ENCODE results near the gene TMBIM1.

Gene TMBIM1

DNA sequence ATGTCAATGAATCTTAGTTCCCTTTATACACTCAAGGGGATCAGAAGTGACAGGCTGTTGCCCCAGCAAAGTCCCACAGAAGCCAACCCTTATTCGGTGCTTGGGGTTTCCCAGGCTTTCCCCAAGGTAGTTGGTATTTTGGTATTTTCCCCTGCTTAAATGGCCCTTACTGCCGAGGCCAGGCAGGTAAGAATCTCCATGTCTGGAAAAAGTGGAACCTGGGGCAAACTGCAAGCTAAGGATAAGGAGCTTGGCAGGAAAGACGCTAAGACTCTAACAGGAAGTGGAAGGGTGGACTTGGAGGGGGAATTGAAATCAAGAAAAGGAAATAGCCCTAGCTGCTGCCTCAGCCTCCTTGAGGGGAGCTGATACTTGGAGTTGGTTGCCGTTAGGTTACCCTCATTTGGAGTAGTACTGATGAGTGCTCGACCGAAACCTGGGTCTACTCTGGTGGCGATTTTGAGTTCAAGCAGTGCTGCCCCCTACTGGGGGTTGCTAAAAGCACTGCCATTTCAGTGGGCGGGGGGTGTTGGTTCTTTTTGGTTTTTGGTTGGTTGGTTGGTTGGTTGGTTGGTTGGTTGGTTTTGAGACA, 34.8 kb downstream of the TMBIM1 start:
- peak; percentile 36 to 40 for DNase-seq (ENCODE audit: low read depth in 2 of 2)

DNA sequence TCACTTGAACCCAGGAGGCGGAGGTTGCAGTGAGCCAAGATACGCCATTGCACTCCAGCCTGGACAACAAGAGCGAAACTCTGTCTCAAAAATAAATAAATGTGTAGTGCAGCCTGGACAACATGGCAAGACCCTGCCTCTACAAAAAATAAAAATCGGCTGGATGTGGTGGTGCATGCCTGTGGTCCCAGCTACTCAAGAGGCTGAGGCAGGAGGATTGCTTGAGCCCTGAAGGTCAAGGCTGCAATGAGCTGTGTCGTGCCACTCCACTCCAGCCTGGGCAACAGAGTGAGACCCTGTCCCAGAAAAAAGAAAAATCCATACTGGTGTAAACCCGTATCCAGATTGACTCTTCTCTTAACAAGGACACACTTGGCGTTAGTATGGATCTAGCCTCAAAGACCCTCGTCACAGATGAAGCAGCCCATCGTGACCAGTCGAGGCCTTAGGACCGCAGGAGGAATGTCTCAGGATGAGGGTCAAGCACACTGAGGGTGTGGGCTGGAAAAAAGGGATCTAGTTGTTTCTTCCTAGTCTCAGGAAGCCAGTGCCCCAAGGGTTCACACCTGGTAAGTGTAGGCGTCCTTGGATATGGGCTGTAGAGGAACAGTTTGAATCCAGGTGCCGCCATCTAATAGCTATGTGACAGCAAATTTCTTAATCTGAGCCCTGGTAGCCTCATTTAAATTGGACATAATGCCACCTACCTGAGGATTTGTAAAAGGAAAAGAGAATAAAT, 35.5 kb downstream of the TMBIM1 start:
- DNase-seq (ENCODE audit: low read depth in 2 of 2): no peak

DNA sequence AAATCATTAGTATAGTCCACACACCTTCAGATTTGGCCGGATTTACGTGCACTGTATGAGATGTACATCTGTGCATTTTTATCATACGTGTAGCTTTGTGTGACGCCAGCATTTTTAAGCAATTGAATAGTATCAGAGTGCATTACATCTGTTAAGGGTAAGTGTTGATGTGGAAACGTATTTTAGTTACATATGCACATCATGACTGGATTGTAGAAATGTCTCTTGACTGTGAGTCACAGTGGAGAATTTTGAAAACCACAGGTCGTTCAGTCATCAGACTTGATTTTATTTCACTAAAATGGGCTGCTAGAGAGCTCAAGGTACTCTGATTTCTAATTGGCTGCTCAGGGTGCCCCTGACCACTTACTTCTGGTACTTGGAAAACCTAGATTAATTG, 36.9 kb downstream of the TMBIM1 start:
- no peak for DNase-seq (ENCODE audit: low read depth in 2 of 2)

DNA sequence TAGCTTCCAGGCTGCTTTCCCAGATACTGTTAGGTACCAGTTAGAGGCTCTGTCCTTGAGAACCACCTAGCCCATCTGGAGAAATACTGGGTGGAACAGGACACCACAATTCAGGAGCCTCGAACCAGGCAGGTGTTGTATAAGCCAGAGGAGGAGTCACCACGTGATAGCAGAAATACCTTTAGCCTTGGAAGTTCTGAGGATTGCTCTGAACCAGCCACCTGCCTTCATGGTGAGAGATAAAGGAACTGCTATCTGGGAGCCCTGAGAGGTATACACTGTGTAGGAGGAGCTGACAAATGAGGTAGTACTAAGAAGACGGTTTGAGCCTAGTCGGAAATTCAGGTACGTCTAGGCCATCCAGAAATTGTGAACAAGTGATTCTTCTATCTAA, 39.1 kb downstream of the TMBIM1 start:
- DNase-seq (ENCODE audit: low read depth in 2 of 2): no peak

DNA sequence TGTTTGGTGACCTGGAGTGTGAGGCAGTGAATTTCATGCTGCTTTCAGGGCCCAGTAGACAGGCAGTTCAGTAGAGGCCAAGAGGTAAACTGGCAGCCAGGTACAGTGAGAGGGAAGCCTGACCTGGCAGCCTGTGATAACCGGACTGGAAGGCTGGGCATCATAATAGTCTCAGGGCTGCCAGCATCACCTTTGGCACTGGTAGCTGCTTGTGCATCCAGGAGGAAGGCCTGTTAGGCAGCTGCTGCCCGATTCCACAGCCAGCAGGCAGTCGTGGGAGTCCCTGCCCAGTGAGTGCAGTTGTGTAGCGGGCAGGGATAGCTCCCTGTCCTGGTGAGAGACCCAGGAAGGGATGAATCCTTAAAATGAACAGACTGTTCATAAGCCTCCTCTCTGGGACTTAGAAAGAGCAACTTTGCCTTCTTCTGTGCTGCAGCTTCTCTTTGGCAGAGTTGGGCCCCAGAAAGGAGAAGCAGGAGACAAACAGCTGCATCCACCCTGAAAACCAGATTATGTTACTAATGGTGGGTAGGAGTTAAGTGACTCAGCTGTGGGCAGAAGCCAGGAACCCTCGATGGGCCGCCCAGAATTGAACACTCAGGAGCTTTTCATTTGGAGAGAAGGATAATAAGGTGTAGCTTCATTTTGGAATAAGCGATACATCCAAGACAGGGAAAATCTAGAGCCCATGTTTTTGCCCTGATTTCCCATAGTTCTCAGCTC, 39.6 kb downstream of the TMBIM1 start:
- no peak for DNase-seq (ENCODE audit: low read depth in 2 of 2)

DNA sequence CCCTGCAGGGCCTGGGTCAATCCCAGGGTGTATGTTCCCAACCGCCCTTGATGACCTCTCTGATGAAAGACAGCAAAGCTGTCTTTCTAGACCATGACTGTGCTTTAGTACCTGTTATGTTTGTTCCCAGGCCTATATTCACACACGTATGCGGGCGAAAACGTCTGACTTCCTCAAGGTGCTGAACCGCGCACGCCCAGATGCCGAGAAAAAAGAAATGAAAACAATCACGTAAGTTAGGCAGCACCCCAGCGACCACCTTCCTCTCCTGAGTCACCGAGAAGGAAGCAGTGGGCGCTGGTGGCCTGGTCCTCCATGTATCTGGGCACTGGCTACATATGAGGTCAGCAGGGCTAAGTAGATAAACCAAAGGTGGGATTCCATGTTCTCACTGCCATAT, 42.6 kb downstream of the TMBIM1 start:
- no peak for DNase-seq (ENCODE audit: low read depth in 2 of 2)

DNA sequence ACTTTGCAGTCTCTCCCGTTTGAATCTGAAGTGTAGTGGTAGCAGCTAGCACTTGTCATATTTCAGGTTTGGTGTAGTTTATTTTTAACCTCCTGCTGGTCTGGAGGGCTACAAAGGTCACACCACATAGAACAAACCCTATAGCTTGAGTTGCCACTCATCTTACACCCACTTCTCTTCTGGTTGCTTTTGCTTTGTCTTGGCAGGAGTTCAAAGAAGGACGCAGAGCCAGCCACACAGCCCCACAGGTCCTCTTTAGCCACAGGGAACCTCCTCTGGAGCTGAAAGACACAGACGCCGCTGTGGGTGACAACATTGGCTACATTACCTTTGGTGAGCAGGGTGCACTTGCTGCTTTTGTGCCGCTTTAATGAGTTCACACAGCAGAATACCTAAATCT, 47.1 kb downstream of the TMBIM1 start:
- no peak for DNase-seq (ENCODE audit: low read depth in 2 of 2)

DNA sequence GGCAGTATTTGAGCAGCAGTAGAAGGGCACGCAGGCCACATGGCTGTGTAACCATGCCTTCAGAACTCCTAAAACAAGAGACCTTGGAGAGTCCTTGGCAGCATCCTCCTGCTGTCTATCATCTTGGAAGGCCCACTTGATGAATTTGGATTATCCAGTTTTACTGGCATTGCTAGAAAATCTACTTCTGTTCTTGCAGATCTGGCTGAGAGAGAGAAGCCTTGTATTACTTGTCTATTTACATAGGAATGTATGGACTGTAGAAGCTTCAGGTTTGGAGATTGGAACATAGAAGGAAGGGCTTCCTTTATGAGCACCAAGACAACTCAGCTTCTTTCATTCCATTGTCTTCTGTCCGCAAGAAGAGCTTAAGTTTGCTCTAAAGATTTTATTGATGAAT, 47.6 kb downstream of the TMBIM1 start:
- no peak for DNase-seq (ENCODE audit: low read depth in 2 of 2)

DNA sequence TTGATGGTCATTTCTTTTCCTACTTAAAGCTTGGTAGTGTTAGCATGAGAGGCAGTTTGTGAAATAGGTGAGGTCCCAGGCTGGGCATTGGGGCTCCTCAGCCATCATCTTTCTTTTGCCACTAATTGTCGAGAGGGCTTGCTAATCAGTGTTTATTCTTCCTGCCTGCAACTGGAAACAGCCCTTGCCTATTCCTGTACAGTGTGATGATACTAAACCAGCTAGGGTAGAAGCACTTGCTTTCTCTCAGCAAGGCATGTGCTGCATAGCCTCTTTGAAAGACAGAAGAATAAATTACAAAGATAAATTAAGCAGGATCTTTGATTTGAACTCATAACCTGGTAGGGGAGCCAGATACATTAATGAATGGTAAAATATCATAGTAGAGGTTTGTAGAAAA, 48.1 kb downstream of the TMBIM1 start:
- no peak for DNase-seq (ENCODE audit: low read depth in 2 of 2)

DNA sequence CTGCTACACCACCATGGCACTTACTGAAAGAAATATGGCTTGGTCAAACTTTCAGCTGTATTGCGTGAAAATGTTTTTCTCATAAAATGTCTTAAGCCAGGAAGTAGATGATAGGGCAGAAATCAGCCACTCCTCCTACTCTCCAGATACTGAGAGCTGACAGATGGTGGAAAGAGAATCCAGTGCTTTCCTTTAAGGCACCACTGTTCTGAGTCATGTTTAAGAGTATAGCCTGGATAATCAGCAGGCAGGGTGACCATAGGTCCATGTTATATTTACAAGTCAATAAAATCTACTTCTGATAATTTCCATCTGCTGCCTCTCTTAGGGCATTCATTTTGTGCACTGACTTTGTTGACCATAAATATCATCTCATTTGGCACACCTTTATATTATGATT, 53.4 kb downstream of the TMBIM1 start:
- DNase-seq (ENCODE audit: low read depth in 2 of 2): no peak

DNA sequence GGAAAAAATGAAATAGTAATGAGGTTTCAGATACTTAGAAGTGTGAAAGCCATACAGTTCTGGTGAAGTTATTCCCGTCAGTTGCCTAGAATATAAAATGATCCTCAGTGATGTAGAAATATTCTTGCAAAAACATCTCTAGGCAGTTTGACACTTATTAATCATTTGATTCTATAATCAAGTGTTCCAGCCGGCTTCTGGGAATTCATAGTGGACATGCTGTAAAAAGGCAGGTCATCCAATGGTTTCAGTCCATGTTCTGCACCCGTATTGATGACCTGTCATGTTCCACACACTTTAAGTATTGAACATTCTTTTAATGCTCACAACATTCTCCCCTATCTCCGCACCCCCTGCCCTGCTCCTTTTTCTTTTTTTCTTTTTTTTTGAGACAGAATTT, 55.5 kb downstream of the TMBIM1 start:
- no peak for DNase-seq (ENCODE audit: low read depth in 2 of 2)

DNA sequence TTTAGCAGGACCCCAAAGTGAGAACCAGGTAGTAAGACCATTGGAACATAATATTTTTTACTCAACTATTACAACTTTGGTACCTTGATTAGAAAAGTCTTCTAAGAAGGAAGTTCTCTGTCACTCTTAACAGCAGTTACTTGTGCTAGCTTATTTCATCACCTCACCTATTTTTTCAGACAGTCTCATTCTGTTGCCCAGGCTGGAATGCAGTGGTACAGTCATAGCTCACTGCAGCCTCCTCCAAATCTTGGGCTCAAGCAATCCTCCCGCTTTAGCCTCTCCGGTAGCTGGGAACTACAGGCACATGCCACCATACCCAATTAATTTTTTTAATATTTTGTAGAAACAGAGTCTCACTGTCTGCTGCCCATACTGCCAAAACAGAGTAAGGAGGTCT, 57.3 kb downstream of the TMBIM1 start:
- DNase-seq (ENCODE audit: low read depth in 2 of 2): no peak

DNA sequence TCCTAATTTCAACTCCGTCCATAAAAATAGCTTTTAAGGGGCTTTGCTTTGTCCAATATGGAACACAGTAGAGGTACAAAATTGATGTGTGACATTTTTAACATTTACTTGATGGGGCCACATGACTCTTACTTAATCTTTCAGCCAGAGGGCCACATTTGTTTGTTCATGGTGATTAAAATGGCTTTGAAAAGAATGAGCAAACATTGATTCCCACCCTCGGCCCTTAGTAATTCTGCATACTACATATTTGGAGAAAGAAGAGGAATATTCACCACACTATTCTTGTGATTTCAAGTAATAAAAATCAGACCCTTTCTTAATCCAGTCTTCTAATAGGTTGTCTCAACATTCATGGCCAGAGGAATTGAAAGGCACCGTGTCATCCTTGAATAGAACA, 57.8 kb downstream of the TMBIM1 start:
- no peak for DNase-seq (ENCODE audit: low read depth in 2 of 2)

DNA sequence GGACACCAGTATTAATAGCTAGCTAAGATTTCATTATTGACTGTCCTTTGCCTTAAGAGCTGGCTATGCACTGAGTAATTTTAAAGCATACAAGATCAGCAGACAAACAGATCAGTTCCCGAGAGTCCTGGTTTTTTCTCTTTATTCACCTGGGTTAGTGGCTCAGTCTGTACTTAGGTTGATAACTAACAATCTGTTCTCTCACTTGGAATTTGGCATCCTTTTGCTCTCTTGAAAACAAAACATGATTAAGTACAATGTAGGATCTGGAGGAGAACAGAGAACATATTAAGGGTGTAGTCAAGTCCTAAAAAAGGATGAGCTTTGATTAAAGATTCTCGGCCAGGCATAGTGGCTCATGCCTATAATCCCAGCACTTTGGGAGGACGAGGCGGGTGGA, 58.8 kb downstream of the TMBIM1 start:
- no peak for DNase-seq (ENCODE audit: low read depth in 2 of 2)

DNA sequence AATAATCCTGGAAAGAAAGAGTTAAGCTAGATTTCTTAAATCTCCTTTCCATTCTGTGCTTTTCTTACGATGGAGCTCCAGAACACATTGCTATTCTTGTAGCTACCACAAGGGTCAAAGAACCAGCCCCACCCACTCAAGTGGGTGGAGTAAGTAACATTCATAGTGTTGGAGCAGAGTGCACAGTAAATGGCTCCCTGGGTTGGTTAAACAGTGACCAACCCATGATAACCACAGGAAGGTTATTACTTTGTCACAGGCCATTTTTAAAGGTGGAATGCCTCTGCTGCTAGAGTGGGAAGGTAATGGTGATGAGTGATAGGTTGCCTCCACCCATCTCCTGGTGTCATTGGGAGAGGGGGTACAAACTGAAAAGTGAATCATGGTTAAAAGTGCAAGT, 61.4 kb downstream of the TMBIM1 start:
- DNase-seq (ENCODE audit: low read depth in 2 of 2): no peak

DNA sequence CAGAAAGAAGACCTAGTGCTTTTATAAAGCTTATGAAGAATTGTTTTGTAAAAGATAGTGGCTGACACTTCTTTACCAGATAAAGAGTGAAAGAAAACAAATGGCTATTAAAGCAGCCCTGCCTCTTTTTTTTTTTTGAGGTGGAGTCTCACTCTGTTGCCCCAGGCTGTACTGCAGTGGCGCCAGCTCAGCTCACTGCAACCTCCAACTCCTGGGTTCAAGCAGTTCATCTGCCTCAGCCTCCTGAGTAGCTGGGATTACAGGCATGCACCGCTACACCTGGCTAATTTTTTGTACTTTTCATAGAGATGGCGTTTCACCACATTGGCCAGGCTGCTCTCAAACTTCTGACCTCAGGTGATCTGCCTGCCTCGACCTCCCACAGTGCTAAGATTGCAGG, 62.5 kb downstream of the TMBIM1 start:
- DNase-seq (ENCODE audit: low read depth in 2 of 2): no peak

DNA sequence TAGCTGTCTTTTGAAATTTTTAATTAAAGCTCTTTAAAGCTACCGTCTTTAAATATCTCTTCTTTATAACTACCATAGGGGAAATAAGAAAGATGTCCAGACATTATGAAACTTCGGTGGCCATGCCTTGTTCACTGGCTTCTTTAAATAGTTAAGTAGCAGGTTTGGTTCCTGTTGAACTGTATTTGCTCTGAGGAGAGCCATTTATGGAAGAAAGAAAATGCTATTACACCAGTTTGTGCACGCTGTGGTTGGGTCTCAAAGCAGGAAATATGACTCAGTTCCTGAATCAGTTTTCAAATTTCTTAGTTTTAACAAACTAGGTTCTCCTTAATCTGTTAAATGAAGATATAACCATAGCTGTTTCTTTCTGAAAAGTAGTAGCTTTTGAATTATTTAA, 63.1 kb downstream of the TMBIM1 start:
- DNase-seq (ENCODE audit: low read depth in 2 of 2): peak in 1 of 2 donors; percentile 5

DNA sequence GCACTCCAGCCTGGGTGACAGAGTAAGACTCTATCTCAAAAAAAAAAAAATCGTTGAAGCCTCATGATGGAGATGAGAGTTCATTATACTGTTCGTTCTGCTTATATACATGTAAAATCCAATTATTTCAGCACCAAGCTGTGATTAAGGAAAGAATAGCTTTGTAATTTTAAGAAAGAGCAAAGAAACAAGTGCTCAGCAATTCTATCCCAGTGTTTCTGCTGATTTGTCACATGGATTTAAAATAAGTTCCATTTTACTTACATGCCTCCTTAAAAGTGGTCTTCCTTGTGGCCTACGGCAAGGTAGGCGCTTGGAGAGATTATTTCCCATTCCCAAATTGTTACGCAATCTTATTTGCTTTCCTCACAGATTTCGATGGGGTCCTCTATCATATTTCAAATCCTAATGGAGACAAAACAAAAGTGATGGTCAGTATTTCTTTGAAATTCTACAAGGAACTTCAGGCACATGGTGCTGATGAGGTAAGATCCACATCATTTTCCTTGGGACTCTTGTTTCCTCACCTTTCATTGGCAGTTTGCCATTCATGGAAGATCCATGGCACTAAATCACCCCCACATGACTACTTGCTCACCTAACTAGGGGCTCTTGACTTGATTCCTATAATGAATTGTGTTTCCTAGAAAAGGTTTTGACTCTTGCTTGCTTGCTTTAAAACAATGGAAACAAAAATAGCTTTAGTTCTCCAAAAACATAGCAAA, 63.8 kb downstream of the TMBIM1 start:
- DNase-seq (ENCODE audit: low read depth in 2 of 2): no peak

DNA sequence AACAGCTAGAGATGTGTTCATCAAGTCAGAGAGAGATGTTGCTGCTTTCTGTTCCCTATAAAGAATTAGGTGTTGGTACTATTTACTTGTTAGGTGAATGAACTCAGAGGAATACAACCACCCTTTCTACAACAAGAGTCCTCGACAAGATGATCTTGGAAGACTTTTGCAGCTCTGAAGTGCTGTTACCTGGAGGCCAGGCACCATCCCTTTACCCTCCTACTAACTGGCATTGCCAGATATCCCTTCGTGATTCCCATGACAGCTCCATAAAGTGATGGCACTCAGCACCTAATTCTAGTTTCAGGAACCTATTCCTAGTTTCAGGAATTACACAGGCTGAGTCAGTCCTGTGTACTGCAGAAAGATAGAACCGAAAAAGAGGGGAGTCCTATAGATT, 65.4 kb downstream of the TMBIM1 start:
- no peak for DNase-seq (ENCODE audit: low read depth in 2 of 2)
